ENCODE results near the gene CLEC10A.

DNA sequence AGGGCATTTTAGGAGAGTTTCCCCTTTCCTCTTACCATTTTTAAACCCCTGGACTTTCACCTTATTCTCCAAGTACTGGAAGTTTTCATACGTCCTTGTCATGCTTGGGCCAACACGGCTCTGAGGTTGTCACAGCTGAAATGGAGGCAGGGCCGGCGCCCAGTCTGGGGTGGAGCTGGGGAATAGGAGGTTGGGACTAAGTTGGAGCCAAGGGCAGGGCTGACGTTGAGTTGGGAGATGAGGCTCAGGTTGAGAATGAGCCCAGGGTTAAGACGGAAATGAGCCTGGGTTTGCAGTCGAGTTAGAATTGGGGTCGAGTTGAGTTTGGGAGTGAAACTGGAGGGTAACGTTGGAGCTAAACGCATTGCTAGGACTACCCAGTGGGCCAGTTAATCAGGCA, 1.3 kb downstream of the CLEC10A start:
- no peak for TF ChIP-seq POLR2A (IDR thresholded peaks at IDR 0.05)
- TF ChIP-seq, protein P1, sequence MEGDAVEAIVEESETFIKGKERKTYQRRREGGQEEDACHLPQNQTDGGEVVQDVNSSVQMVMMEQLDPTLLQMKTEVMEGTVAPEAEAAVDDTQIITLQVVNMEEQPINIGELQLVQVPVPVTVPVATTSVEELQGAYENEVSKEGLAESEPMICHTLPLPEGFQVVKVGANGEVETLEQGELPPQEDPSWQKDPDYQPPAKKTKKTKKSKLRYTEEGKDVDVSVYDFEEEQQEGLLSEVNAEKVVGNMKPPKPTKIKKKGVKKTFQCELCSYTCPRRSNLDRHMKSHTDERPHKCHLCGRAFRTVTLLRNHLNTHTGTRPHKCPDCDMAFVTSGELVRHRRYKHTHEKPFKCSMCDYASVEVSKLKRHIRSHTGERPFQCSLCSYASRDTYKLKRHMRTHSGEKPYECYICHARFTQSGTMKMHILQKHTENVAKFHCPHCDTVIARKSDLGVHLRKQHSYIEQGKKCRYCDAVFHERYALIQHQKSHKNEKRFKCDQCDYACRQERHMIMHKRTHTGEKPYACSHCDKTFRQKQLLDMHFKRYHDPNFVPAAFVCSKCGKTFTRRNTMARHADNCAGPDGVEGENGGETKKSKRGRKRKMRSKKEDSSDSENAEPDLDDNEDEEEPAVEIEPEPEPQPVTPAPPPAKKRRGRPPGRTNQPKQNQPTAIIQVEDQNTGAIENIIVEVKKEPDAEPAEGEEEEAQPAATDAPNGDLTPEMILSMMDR (IDR thresholded peaks at IDR 0.05) = no peak
